Measurements from ENCODE around the gene KRT75. TPM values are rescaled to one million over a fixed set of nuclear protein-coding genes. Genes with fewer than 3 reads are reported as not detected.

The KRT75 gene
- total RNA-seq, 2 experiments from 2014 or later: not detected

DNA sequence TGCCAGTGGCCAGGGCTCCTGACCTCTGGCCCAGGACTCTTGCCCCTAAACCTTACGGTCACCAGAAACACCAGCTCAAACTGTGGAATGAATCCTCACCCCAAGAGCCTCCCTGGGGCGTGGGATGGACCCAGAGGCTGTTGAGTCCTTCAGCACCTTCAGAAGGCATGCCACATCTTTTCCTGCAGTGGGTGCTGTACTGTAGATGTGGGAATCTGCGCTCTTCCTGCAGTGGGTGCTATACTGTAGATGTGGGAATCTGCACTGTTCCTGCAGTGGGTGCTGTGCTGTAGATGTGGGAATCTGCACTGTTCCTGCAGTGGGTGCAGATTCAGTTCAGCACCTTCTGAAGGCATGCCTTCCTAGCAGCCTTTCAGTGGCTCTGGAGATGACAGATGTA is 29.2 kb downstream of the KRT75 start:
- TF ChIP-seq, protein P1, sequence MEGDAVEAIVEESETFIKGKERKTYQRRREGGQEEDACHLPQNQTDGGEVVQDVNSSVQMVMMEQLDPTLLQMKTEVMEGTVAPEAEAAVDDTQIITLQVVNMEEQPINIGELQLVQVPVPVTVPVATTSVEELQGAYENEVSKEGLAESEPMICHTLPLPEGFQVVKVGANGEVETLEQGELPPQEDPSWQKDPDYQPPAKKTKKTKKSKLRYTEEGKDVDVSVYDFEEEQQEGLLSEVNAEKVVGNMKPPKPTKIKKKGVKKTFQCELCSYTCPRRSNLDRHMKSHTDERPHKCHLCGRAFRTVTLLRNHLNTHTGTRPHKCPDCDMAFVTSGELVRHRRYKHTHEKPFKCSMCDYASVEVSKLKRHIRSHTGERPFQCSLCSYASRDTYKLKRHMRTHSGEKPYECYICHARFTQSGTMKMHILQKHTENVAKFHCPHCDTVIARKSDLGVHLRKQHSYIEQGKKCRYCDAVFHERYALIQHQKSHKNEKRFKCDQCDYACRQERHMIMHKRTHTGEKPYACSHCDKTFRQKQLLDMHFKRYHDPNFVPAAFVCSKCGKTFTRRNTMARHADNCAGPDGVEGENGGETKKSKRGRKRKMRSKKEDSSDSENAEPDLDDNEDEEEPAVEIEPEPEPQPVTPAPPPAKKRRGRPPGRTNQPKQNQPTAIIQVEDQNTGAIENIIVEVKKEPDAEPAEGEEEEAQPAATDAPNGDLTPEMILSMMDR (IDR thresholded peaks at IDR 0.05): no peak
- ChIA-PET POLR2A (no interaction called here), CTCF (interaction anchor here (0.8 kb wide), 1 partner anchor 11 kb away, joined by 3 read pairs; no protein-coding TSS in a partner anchor)
- Mint-ChIP-seq H3K9me3 (no peaks in the 10 kb centered on the region), H3K4me1 (ENCODE audit: low read depth) (no peaks in the 10 kb centered on the region), H3K27ac (no peak overlapping the region), H3K27me3 (no peaks in the 10 kb centered on the region), H3K4me3 (no peak overlapping the region), H3K36me3 (ENCODE audit: low read depth) (no peaks in the 10 kb centered on the region)
- ATAC-seq: no peak
- DNase-seq: no peak
- intact Hi-C loops (cut with micrococcal nuclease): no loop called here

DNA sequence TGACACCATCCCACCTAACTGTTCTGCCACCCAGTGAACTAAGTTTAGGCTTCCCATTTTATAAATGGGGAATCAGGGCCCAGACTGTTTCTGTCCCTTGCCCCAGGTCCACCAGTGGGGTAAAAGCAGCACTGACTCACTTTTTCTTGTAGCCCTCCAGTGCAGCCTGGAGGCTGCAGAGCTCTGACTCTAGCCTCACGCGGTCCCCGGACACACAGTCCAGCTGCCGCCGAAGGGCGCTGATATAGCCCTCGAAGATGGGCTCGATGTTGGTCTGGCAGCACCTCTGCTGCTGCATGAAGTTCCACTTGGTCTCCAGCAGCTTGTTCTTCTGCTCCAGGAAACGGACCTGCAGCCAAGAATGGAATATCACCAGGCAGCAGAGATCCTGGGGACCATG is 30.6 kb downstream of the KRT75 start:
- POLR2A ChIA-PET: no interaction called here
- Mint-ChIP-seq H3K4me1 (ENCODE audit: low read depth) (no peaks in the 10 kb centered on the region), H3K9me3 (no peaks in the 10 kb centered on the region), H3K27me3 (no peaks in the 10 kb centered on the region), H3K27ac (no peak overlapping the region), H3K36me3 (ENCODE audit: low read depth) (no peaks in the 10 kb centered on the region), H3K4me3 (no peak overlapping the region)
- TF ChIP-seq, protein P1 (IDR thresholded peaks at IDR 0.05): no peak
- CTCF ChIA-PET: interaction anchor here (1.0 kb wide), 1 partner anchor 9 kb away, joined by 3 read pairs; no protein-coding TSS in a partner anchor
- intact Hi-C loops (cut with micrococcal nuclease): no loop called here
- DNase-seq: no peak
- ATAC-seq: no peak

DNA sequence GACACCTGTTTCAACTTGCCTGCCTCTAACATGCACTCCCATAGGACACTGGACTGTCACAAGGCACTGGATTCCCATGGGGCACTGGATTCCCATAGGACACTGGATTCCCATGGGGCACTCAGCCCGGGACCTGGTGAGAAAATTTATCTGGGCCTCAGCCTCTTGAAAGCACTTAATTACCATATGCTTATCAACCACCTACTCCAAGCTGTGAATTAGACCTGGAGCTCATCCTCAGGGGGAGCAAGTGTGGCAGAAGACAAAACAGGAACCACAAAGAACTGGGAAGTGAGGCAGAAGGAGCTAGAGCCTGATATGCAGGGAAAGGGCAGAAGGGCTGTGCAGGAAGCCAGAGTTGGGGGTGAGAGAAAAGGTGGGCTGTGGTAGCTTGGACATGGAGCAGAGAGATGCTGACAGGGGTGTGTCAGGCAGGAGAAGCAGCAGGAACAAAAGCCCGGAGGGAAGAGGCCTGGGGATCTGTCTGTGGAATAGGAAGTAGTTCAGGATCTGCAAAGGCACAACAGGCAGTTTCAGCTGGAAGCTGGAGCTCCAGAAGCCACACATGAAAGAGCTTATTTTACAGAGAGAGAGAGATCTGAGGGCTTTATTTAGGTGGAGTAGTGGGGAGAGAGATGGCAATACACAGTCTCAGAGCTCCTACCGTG is 31.2 kb downstream of the KRT75 start:
- Mint-ChIP-seq H3K4me1 (ENCODE audit: low read depth) (no peaks in the 10 kb centered on the region), H3K27ac (no peak overlapping the region), H3K4me3 (no peak overlapping the region), H3K36me3 (ENCODE audit: low read depth) (no peaks in the 10 kb centered on the region), H3K9me3 (no peaks in the 10 kb centered on the region), H3K27me3 (no peaks in the 10 kb centered on the region)
- DNase-seq: no peak
- TF ChIP-seq, protein P1 (IDR thresholded peaks at IDR 0.05): no peak
- intact Hi-C loops (cut with micrococcal nuclease): no loop called here
- CTCF ChIA-PET: interaction anchor here (0.8 to 1.0 kb wide), 2 partner anchors 9 to 378 kb away, joined by 3 read pairs; no protein-coding TSS in a partner anchor
- POLR2A ChIA-PET: interaction anchor here (0.6 kb wide), 1 partner anchor 261 kb away, joined by 3 read pairs; no protein-coding TSS in a partner anchor
- no peak for ATAC-seq

DNA sequence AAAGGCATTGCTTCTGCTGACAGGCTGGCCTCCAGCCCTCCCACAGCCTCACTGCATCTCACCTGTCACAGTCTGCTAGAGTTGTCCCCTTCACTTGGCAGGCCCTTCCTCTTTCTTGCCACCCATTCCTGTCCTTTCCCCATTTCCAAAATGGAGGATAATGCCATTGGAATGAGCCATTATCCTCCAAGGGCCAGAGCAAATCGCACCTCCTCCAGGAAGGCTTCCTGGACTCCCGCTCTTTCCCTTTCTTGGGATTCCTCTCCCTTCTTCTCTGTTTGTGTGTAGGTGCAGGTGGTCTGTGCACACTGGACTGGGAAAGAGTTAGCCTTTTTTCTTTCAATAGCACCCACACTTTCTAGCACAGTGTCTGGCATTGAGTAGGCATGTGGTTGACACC is 31.8 kb downstream of the KRT75 start:
- CTCF ChIA-PET: interaction anchor here (0.8 to 1.0 kb wide), 2 partner anchors 8 to 377 kb away, joined by 3 read pairs; no protein-coding TSS in a partner anchor
- Mint-ChIP-seq H3K9me3 (no peaks in the 10 kb centered on the region), H3K27ac (no peak overlapping the region), H3K36me3 (ENCODE audit: low read depth) (no peaks in the 10 kb centered on the region), H3K4me1 (ENCODE audit: low read depth) (no peaks in the 10 kb centered on the region), H3K27me3 (no peaks in the 10 kb centered on the region), H3K4me3 (no peak overlapping the region)
- POLR2A ChIA-PET: no interaction called here
- TF ChIP-seq, protein P1 (IDR thresholded peaks at IDR 0.05): no peak
- intact Hi-C loops (cut with micrococcal nuclease): no loop called here
- ATAC-seq (no peak), DNase-seq (no peak)

DNA sequence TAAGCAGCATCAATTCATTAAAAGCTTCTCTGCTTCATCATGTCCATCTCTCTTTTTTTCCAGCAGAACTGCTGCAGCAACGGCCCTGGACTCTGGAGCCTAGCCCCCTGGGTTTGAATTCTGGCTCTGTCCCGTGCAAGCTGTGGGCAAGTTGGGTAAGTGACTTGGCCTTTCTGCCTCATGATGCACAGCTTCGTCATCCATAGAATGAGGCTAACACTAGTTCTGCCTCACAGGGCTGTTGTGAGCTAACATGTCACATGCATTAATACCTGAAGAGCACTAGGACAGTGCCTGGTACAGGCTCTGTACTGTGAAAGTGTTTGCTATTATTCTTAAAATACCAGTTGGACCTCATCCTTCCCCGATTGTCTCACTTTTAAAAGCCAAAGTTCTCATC is 32.2 kb downstream of the KRT75 start:
- DNase-seq: no peak
- H3K27me3 Mint-ChIP-seq: no peaks in the 10 kb centered on the region
- no peak overlapping the region for H3K27ac Mint-ChIP-seq
- H3K36me3 Mint-ChIP-seq (ENCODE audit: low read depth): no peaks in the 10 kb centered on the region
- H3K4me3 Mint-ChIP-seq: no peak overlapping the region
- intact Hi-C loops (cut with micrococcal nuclease): no loop called here
- no peaks in the 10 kb centered on the region for H3K4me1 Mint-ChIP-seq (ENCODE audit: low read depth)
- TF ChIP-seq, protein P1 (IDR thresholded peaks at IDR 0.05): no peak
- POLR2A ChIA-PET: no interaction called here
- H3K9me3 Mint-ChIP-seq: no peaks in the 10 kb centered on the region
- ATAC-seq: no peak
- CTCF ChIA-PET: no interaction called here

Data from activated CD8-positive, alpha-beta T cell treated with anti-CD3 and anti-CD28 coated beads for 36 hours (primary cell).